Natural killer cell (primary cell): Measurements from ENCODE around the gene ATP1A3. TPM values are rescaled to one million over a fixed set of nuclear protein-coding genes. Genes with fewer than 3 reads are reported as not detected.
"Not testable (repeated sequence)": the region's sequence is repeated elsewhere in the genome, so short reads cannot be mapped to it uniquely, and the experiment has no call there.

Source experiments
- ATAC-seq, 3 donors: fragments of 150-1000 bp in 2 of 3; fragments of 200-7000 bp in 1 of 3; cut with Tn5 transposase; 1 replicate in 1 of 3; 2 replicates in 2 of 3; pipeline ENCODE4 v1.10.0; 2021; ENCODE audit warnings: mild to moderate bottlenecking in 2 of 3, moderate library complexity in 2 of 3
- DNase-seq, 2 donors: peaks; one replicate each; pipeline versions ENCODE4 v3.0.0 to v3.0.0-alpha.2; 2013 to 2021; ENCODE audit warnings: mixed read lengths in 1 of 2
- H3K27ac ChIP-seq: one replicate; pipeline ENCODE4 v1.5.1; 2013; ENCODE audit warnings: mild to moderate bottlenecking, low read length
- H3K27me3 ChIP-seq: one replicate; pipeline ENCODE4 v1.6.1; 2013; ENCODE audit warnings: low read length; ENCODE audit not compliant: control insufficient read depth, insufficient read depth
- H3K36me3 ChIP-seq: one replicate; pipeline ENCODE4 v1.6.1; 2013; ENCODE audit warnings: low read length; ENCODE audit not compliant: control insufficient read depth, insufficient read depth
- H3K4me1 ChIP-seq: one replicate; pipeline ENCODE4 v1.6.1; 2013; ENCODE audit warnings: low read length; ENCODE audit not compliant: control insufficient read depth, insufficient read depth
- H3K4me3 ChIP-seq: one replicate; pipeline ENCODE4 v1.5.1; 2013; ENCODE audit warnings: low read length
- H3K9me3 ChIP-seq: one replicate; pipeline ENCODE4 v1.6.1; 2013; ENCODE audit warnings: low read length; ENCODE audit not compliant: control insufficient read depth, insufficient read depth
- H3K27ac Mint-ChIP-seq, 2 donors: one replicate each; pipeline ENCODE4 v1.8.0; 2022; ENCODE audit warnings: mild to moderate bottlenecking in 2 of 2, mixed read lengths in 2 of 2, moderate library complexity in 1 of 2
- H3K27me3 Mint-ChIP-seq, 2 donors: one replicate each; pipeline ENCODE4 v1.8.0; 2022; ENCODE audit warnings: low read depth in 2 of 2, mixed read lengths in 2 of 2
- H3K36me3 Mint-ChIP-seq: one replicate; pipeline ENCODE4 v1.8.0; 2022; ENCODE audit warnings: mixed read lengths
- H3K4me1 Mint-ChIP-seq, 2 donors: one replicate each; pipeline ENCODE4 v1.8.0; 2022; ENCODE audit warnings: mixed read lengths in 2 of 2
- H3K4me3 Mint-ChIP-seq: one replicate; pipeline ENCODE4 v1.8.0; 2022; ENCODE audit warnings: mild to moderate bottlenecking, moderate library complexity, mixed read lengths
- H3K9me3 Mint-ChIP-seq, 2 donors: one replicate each; pipeline ENCODE4 v1.8.0; 2022; ENCODE audit warnings: mixed read lengths in 2 of 2
- WGBS: methylation state at CpG from one replicate; pipeline ENCODE4 v1.1.7; 2013; ENCODE audit warnings: missing lambda C conversion rate; ENCODE audit not compliant: insufficient coverage; 5-methylcytosine and 5-hydroxymethylcytosine counted together
- intact Hi-C: fragments of 100-400 bp; cut with micrococcal nuclease; formaldehyde crosslinking; loops from one replicate; pipeline ENCODE4 v1.14.2; 2022
- total RNA-seq, 4 donors: library from RNA; stranded (reverse); fragments of 120-200 nt in 1 of 4; gene quantifications; one replicate each; pipeline versions ENCODE4 v1.2.3 to v1.2.4, GENCODE V29; 2013 to 2022
- TF ChIP-seq, protein P1 (sequence below): fragments of 200-600 bp; IDR thresholded peaks from one replicate; pipeline ENCODE4 v1.8.0; 2022; ENCODE audit warnings: antibody characterized with exemption

The ATP1A3 gene
- total RNA-seq, 3 donors from 2014 or later (not counting 1 experiment from before 2014, with no cell fraction given): 13.5 to 18.2 (median 14.0) TPM

DNA sequence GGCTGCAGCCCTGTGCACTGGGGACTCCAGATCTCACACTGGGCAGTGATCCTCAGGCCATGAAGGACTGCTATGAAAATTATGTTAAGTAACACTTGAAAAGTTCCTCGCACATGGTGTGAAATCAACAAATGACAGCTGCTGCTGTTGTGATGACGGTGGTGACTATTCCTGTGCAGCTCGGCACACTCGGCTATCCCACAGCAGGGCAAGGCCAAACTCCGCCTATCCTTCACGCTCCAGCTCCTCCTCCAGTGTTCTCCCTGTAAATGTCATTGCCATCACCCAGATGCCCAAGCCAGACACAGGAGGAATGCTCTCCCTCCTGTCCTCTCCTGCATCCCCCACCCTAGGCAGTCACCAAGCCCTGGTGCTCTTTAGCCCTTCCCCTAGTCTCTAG is 44.6 kb upstream of the ATP1A3 start:
- Histone ChIP-seq H3K4me1 (no peaks in the 10 kb centered on the region), H3K4me3 (no peak overlapping the region), H3K36me3 (no peaks in the 10 kb centered on the region), H3K27ac (no peak overlapping the region), H3K27me3 (no peaks in the 10 kb centered on the region), H3K9me3 (no peaks in the 10 kb centered on the region)
- peaks cover 0 to 6% of the 10 kb centered on the region in 2 donors for H3K27me3 Mint-ChIP-seq
- intact Hi-C loops: no loop called here
- DNase-seq (no peak), ATAC-seq (no peak)
- no peak overlapping the region for H3K4me3 Mint-ChIP-seq
- 91% methylated on average over 6 of the region's 6 CpGs for WGBS
- no peaks in the 10 kb centered on the region for H3K9me3 Mint-ChIP-seq
- H3K27ac Mint-ChIP-seq: no peak overlapping the region
- TF ChIP-seq, protein P1, sequence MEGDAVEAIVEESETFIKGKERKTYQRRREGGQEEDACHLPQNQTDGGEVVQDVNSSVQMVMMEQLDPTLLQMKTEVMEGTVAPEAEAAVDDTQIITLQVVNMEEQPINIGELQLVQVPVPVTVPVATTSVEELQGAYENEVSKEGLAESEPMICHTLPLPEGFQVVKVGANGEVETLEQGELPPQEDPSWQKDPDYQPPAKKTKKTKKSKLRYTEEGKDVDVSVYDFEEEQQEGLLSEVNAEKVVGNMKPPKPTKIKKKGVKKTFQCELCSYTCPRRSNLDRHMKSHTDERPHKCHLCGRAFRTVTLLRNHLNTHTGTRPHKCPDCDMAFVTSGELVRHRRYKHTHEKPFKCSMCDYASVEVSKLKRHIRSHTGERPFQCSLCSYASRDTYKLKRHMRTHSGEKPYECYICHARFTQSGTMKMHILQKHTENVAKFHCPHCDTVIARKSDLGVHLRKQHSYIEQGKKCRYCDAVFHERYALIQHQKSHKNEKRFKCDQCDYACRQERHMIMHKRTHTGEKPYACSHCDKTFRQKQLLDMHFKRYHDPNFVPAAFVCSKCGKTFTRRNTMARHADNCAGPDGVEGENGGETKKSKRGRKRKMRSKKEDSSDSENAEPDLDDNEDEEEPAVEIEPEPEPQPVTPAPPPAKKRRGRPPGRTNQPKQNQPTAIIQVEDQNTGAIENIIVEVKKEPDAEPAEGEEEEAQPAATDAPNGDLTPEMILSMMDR: no peak
- no peaks in the 10 kb centered on the region for H3K36me3 Mint-ChIP-seq
- no peaks in the 10 kb centered on the region for H3K4me1 Mint-ChIP-seq

DNA sequence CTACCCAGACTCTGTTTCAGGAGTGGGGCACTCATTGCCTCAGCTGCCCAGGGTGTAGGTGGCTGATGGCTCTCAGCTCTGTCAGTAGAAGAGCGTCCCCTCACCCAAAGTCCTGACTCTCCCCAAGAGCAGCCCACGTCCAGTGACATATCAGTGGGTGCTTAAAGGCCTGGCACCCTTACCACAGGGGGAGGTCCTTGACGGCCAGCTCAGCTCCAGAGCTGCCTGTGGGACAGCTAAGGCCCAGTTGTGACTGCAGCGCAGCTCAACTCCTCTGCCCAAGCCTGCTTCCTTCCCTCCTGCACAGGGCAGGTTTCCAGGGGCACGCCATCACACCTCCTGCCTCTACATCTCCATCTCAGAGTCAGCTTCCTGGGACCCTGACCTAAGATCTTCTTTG is 43.6 kb upstream of the ATP1A3 start:
- H3K36me3 Mint-ChIP-seq: no peaks in the 10 kb centered on the region
- H3K4me3 Mint-ChIP-seq: no peak overlapping the region
- no peaks in the 10 kb centered on the region for H3K4me1 Mint-ChIP-seq
- H3K27ac Mint-ChIP-seq: no peak overlapping the region
- Histone ChIP-seq H3K27ac (no peak overlapping the region), H3K36me3 (no peaks in the 10 kb centered on the region), H3K9me3 (no peaks in the 10 kb centered on the region), H3K4me1 (no peaks in the 10 kb centered on the region), H3K4me3 (no peak overlapping the region), H3K27me3 (no peaks in the 10 kb centered on the region)
- 85% methylated on average over 5 of the region's 5 CpGs for WGBS
- intact Hi-C loops: no loop called here
- TF ChIP-seq, protein P1: no peak
- H3K27me3 Mint-ChIP-seq: peaks cover 2 to 6% of the 10 kb centered on the region in 2 donors
- H3K9me3 Mint-ChIP-seq: no peaks in the 10 kb centered on the region
- ATAC-seq (no peak), DNase-seq (no peak)

DNA sequence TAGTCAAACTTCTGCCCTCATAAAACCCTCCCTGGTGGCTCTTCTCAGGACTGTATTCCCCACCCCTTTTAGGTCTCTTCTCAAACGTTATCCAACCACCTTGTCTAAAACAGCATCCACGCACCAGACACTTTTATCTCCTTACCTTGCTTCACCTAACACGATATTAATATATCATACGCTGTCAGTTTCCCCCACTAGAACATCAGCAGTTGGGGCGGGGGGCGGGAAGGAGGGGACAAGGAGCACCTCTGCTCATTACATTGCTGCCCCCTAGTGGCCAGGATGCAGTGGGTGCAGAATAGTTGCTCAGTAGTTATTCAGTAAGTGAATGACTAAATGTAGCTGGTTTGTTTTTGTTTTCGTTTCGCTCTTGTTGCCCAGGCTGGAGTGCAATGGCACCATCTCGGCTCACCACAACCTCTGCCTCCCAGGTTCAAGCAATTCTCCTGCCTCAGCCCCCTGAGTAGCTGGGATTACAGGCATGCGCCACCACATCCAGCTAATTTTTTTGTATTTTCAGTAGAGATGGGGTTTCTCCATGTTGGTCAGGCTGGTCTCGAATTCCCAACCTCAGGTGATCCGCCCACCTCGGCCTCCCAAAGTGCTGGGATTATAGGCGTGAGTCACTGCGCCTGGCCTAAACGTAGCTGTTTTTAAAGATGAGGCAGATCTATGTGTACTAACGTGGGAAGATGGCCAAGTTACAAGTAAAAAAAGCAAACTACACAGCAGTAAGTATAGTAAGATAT is 40.8 kb upstream of the ATP1A3 start:
- not testable (repeated sequence) for H3K27ac Mint-ChIP-seq, H3K27me3 ChIP-seq, H3K4me1 Mint-ChIP-seq, H3K4me1 ChIP-seq, H3K27me3 Mint-ChIP-seq, H3K36me3 Mint-ChIP-seq, H3K9me3 Mint-ChIP-seq, H3K36me3 ChIP-seq, H3K4me3 Mint-ChIP-seq, H3K4me3 ChIP-seq, H3K9me3 ChIP-seq, H3K27ac ChIP-seq
- intact Hi-C loops: loop anchor here (2.0 kb wide), 1 partner anchor 176 kb away; no protein-coding TSS in a partner anchor
- DNase-seq (peak; percentile 26 to 87), ATAC-seq (peak; percentile 84 to 89 (median 87))
- 62% methylated on average over 17 of the region's 17 CpGs for WGBS
- TF ChIP-seq, protein P1: peak; percentile 91

DNA sequence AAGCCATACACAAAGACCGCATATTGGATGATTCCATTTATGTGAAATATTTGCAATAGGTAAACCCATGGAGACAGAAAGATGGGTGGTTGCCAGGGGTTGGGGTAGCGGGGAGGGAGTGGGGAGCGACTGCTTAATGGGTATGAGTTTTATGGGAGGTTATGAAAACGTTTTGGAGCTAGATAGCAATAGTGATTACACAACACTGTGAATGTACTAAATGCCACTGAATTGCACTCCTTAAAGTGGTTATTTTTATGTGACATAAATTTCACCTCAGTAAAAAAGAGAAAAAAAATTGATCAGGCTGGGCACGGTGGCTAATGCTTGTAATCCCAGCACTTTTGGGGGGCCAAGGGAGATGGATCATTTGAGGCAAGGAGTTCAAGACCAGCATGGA is 39.4 kb upstream of the ATP1A3 start:
- H3K27ac ChIP-seq: no peak overlapping the region
- H3K4me1 ChIP-seq: no peaks in the 10 kb centered on the region
- 87% methylated on average over 5 of the region's 5 CpGs for WGBS
- Mint-ChIP-seq H3K4me3 (no peak overlapping the region), H3K9me3 (no peaks in the 10 kb centered on the region), H3K4me1 (no peaks in the 10 kb centered on the region), H3K27ac (no peak overlapping the region), H3K36me3 (no peaks in the 10 kb centered on the region), H3K27me3 (peaks cover 3 to 10% of the 10 kb centered on the region in 2 donors)
- ATAC-seq (no peak), DNase-seq (no peak)
- no peaks in the 10 kb centered on the region for H3K27me3 ChIP-seq
- no peak overlapping the region for H3K4me3 ChIP-seq
- no peaks in the 10 kb centered on the region for H3K9me3 ChIP-seq
- intact Hi-C loops: no loop called here
- H3K36me3 ChIP-seq: no peaks in the 10 kb centered on the region
- TF ChIP-seq, protein P1: no peak
